IPS DF 6.9 (cell line): ENCODE results near the gene P2RY2.

Source experiments
- DNase-seq: peaks from one replicate; pipeline ENCODE4 v3.0.0-alpha.2; 2013; ENCODE audit warnings: low read depth, low spot score
- H3K27ac ChIP-seq: one replicate; pipeline ENCODE4 v1.5.1; 2013; ENCODE audit warnings: low read length, control low read depth
- H3K27me3 ChIP-seq: 2 replicates; pipeline ENCODE4 v1.6.1; 2013; ENCODE audit warnings: mild to moderate bottlenecking, low read length; ENCODE audit not compliant: control insufficient read depth, insufficient read depth
- H3K36me3 ChIP-seq: 2 replicates; pipeline ENCODE4 v1.6.1; 2013; ENCODE audit warnings: low read length; ENCODE audit not compliant: control insufficient read depth, insufficient read depth
- H3K4me1 ChIP-seq: 2 replicates; pipeline ENCODE4 v1.6.1; 2013; ENCODE audit warnings: low read length; ENCODE audit not compliant: control insufficient read depth, insufficient read depth
- H3K4me3 ChIP-seq: 2 replicates; pipeline ENCODE4 v1.5.1; 2013; ENCODE audit warnings: mild to moderate bottlenecking, low read length
- H3K9me3 ChIP-seq: 2 replicates; pipeline ENCODE4 v1.6.1; 2013; ENCODE audit warnings: low read length, inconsistent platforms; ENCODE audit not compliant: control insufficient read depth, insufficient read depth
- WGBS: extraction: QIAGEN DNeasy Blood & Tissue Kit; methylation state at CpG from one replicate; pipeline ENCODE4 v1.1.7; 2013; ENCODE audit warnings: mixed read lengths, missing lambda C conversion rate; ENCODE audit not compliant: insufficient read length, insufficient coverage; 5-methylcytosine and 5-hydroxymethylcytosine counted together

P2RY2 gene

GRCh38 chr11:73259406-73260126 is 41.5 kb downstream of the P2RY2 start:
- Histone ChIP-seq H3K27me3 (0 out of 2 replicates have a peak, but pooled peaks cover 3% of the 10 kb centered on the region), H3K9me3 (no peaks in the 10 kb centered on the region), H3K4me1 (no peaks in the 10 kb centered on the region), H3K4me3 (no peak overlapping the region), H3K27ac (no peak overlapping the region), H3K36me3 (no peaks in the 10 kb centered on the region)
- whole genome bisulfite sequencing = no CpG with 5 or more reads among the region's 3 CpGs
- no peak for DNase-seq

GRCh38 chr11:73260127-73260457 is 42.0 kb downstream of the P2RY2 start:
- Histone ChIP-seq H3K9me3 (no peaks in the 10 kb centered on the region), H3K27me3 (peaks cover 7% of the 10 kb centered on the region; the same call in 1 of the 2 replicates), H3K4me1 (no peaks in the 10 kb centered on the region), H3K27ac (no peak overlapping the region), H3K4me3 (no peak overlapping the region), H3K36me3 (no peaks in the 10 kb centered on the region)
- no peak for DNase-seq

GRCh38 chr11:73262851-73263495 is 44.9 kb downstream of the P2RY2 start:
- Histone ChIP-seq H3K36me3 (no peaks in the 10 kb centered on the region), H3K4me3 (no peak overlapping the region), H3K27ac (no peak overlapping the region), H3K27me3 (peaks cover 8% of the 10 kb centered on the region; the same call in 1 of the 2 replicates), H3K9me3 (no peaks in the 10 kb centered on the region), H3K4me1 (no peaks in the 10 kb centered on the region)
- no peak for DNase-seq
- WGBS = no CpG with 5 or more reads among the region's 5 CpGs

GRCh38 chr11:73263640-73264039 is 45.6 kb downstream of the P2RY2 start:
- WGBS = no CpG with 5 or more reads among the region's 2 CpGs
- DNase-seq = no peak
- peaks cover 8% of the 10 kb centered on the region; the same call in 1 of the 2 replicates for H3K27me3 ChIP-seq

GRCh38 chr11:73265278-73265810 is 47.3 kb downstream of the P2RY2 start:
- Histone ChIP-seq H3K4me3 (no peak overlapping the region), H3K36me3 (no peaks in the 10 kb centered on the region; the same call in 1 of the 2 replicates), H3K27ac (no peak overlapping the region), H3K9me3 (no peaks in the 10 kb centered on the region), H3K27me3 (peaks cover 8% of the 10 kb centered on the region; the same call in 1 of the 2 replicates), H3K4me1 (0 out of 2 replicates have a peak, but pooled peaks cover 3% of the 10 kb centered on the region)
- no CpG with 5 or more reads among the region's 4 CpGs for whole genome bisulfite sequencing
- no peak for DNase-seq

More at GRCh38 chr11:73263640-73264039, 45.6 kb downstream of the P2RY2 start:
- Histone ChIP-seq H3K4me1 (no peaks in the 10 kb centered on the region), H3K27ac (no peak overlapping the region), H3K9me3 (no peaks in the 10 kb centered on the region), H3K36me3 (no peaks in the 10 kb centered on the region), H3K4me3 (no peak overlapping the region)

GRCh38 chr11:73265853-73266645 is 48.0 kb downstream of the P2RY2 start:
- Histone ChIP-seq H3K4me3 (no peak overlapping the region), H3K9me3 (no peaks in the 10 kb centered on the region), H3K27me3 (peaks cover 8% of the 10 kb centered on the region; the same call in 1 of the 2 replicates), H3K27ac (no peak overlapping the region), H3K4me1 (0 out of 2 replicates have a peak, but pooled peaks cover 4% of the 10 kb centered on the region), H3K36me3 (no peaks in the 10 kb centered on the region; the same call in 1 of the 2 replicates)
- no CpG with 5 or more reads among the region's 3 CpGs for WGBS
- DNase-seq = no peak

GRCh38 chr11:73266646-73267020 is 48.6 kb downstream of the P2RY2 start:
- peaks cover 8% of the 10 kb centered on the region; the same call in 1 of the 2 replicates for H3K27me3 ChIP-seq
- no peak for DNase-seq
- no peaks in the 10 kb centered on the region for H3K9me3 ChIP-seq
- H3K4me1 ChIP-seq = 0 out of 2 replicates have a peak, but pooled peaks cover 4% of the 10 kb centered on the region
- H3K27ac ChIP-seq = no peak overlapping the region
- WGBS = no CpG with 5 or more reads among the region's 4 CpGs
- H3K36me3 ChIP-seq = no peaks in the 10 kb centered on the region; the same call in 1 of the 2 replicates
- H3K4me3 ChIP-seq = no peak overlapping the region

- Histone ChIP-seq H3K9me3 (no peaks in the 10 kb centered on the region), H3K27me3 (peaks cover 8% of the 10 kb centered on the region; the same call in 1 of the 2 replicates), H3K4me3 (no peak overlapping the region), H3K27ac (no peak overlapping the region), H3K4me1 (0 out of 2 replicates have a peak, but pooled peaks cover 4% of the 10 kb centered on the region), H3K36me3 (no peaks in the 10 kb centered on the region; the same call in 1 of the 2 replicates)
- no CpG with 5 or more reads among the region's 3 CpGs for WGBS
- DNase-seq = no peak
Measured at GRCh38 chr11:73267122-73267846, 49.2 kb downstream of the P2RY2 start.

- Histone ChIP-seq H3K4me3 (no peak overlapping the region), H3K9me3 (no peaks in the 10 kb centered on the region), H3K4me1 (0 out of 2 replicates have a peak, but pooled peaks cover 4% of the 10 kb centered on the region), H3K27me3 (peaks cover 5% of the 10 kb centered on the region; the same call in 1 of the 2 replicates), H3K27ac (no peak overlapping the region), H3K36me3 (no peaks in the 10 kb centered on the region; the same call in 1 of the 2 replicates)
- no CpG with 5 or more reads among the region's 8 CpGs for WGBS
- no peak for DNase-seq
Measured at GRCh38 chr11:73267906-73268540, 49.9 kb downstream of the P2RY2 start.
